GM23338 (cell line): ENCODE data around the gene RNF13. TPM values are rescaled to one million over a fixed set of nuclear protein-coding genes. Genes with fewer than 3 reads are reported as not detected.

Source experiments
- ATAC-seq: fragments of 200-7000 bp; cut with Tn5 transposase; 3 replicates; pipeline ENCODE4 v1.9.1; 2020
- DNase-seq: peaks from one replicate; pipeline ENCODE4 v3.0.0-alpha.2; 2015; ENCODE audit warnings: low spot score
- H2AFZ ChIP-seq: fragments of 200-600 bp; sonication (generic); 2 replicates; pipeline ENCODE4 v1.8.0; 2016; ENCODE audit warnings: antibody characterized with exemption, mild to moderate bottlenecking, moderate library complexity
- H3F3A ChIP-seq: fragments of 200-600 bp; sonication (generic); replicated peaks from 2 replicates; pipeline ENCODE4 v1.8.0; 2017; ENCODE audit warnings: antibody characterized with exemption, mixed run types, low read depth
- H3K27ac ChIP-seq: fragments of 200-600 bp; sonication (generic); 2 replicates; pipeline ENCODE4 v1.6.1; 2016; ENCODE audit warnings: low read depth
- H3K27me3 ChIP-seq: fragments of 200-600 bp; sonication (generic); 2 replicates; pipeline ENCODE4 v1.8.0; 2016; ENCODE audit warnings: mild to moderate bottlenecking, mixed run types, moderate library complexity; ENCODE audit not compliant: insufficient read depth
- H3K36me3 ChIP-seq: fragments of 200-600 bp; sonication (generic); 2 replicates; pipeline ENCODE4 v1.8.0; 2016; ENCODE audit warnings: mild to moderate bottlenecking; ENCODE audit not compliant: insufficient read depth
- H3K4me1 ChIP-seq: fragments of 200-600 bp; sonication (generic); 2 replicates; pipeline ENCODE4 v1.8.0; 2016; ENCODE audit warnings: mild to moderate bottlenecking, moderate library complexity; ENCODE audit not compliant: insufficient read depth
- H3K4me2 ChIP-seq: fragments of 200-600 bp; sonication (generic); 2 replicates; pipeline ENCODE4 v1.7.1; 2017; ENCODE audit warnings: mixed run types
- H3K4me3 ChIP-seq: fragments of 200-600 bp; sonication (generic); 2 replicates; pipeline ENCODE4 v1.6.1; 2016; ENCODE audit warnings: mixed run types
- H3K79me2 ChIP-seq: fragments of 200-600 bp; sonication (generic); replicated peaks from 2 replicates; pipeline ENCODE4 v1.8.0; 2017; ENCODE audit warnings: mild to moderate bottlenecking; ENCODE audit not compliant: insufficient read depth
- H3K9me2 ChIP-seq: fragments of 200-600 bp; sonication (generic); 2 replicates; pipeline ENCODE4 v1.8.0; 2017; ENCODE audit not compliant: insufficient read depth
- H4K20me1 ChIP-seq: fragments of 200-600 bp; sonication (generic); replicated peaks from 2 replicates; pipeline ENCODE4 v1.8.0; 2017; ENCODE audit warnings: mild to moderate bottlenecking; ENCODE audit not compliant: insufficient read depth
- H3K27ac Mint-ChIP-seq: 2 replicates; pipeline ENCODE4 v1.8.0; 2020; ENCODE audit warnings: inconsistent platforms, mild to moderate bottlenecking, moderate library complexity, mixed read lengths
- H3K27me3 Mint-ChIP-seq: 3 replicates; pipeline ENCODE4 v1.8.0; 2022; ENCODE audit warnings: low read depth, mild to moderate bottlenecking, moderate library complexity, mixed read lengths, inconsistent platforms; ENCODE audit not compliant: insufficient read depth, poor library complexity
- H3K36me3 Mint-ChIP-seq: 3 replicates; pipeline ENCODE4 v1.8.0; 2021; ENCODE audit warnings: low read depth, mild to moderate bottlenecking, inconsistent platforms, moderate library complexity, mixed read lengths
- H3K4me1 Mint-ChIP-seq: 3 replicates; pipeline ENCODE4 v1.8.0; 2020; ENCODE audit warnings: mild to moderate bottlenecking, inconsistent platforms, mixed read lengths
- H3K4me3 Mint-ChIP-seq: 3 replicates; pipeline ENCODE4 v1.8.0; 2021; ENCODE audit warnings: moderate library complexity, mild to moderate bottlenecking, inconsistent platforms, mixed read lengths
- H3K9me3 Mint-ChIP-seq: 3 replicates; pipeline ENCODE4 v1.8.0; 2020; ENCODE audit warnings: moderate library complexity, mild to moderate bottlenecking, inconsistent platforms, mixed read lengths
- CREB1 ChIP-seq: fragments of 250-450 bp; sonication (Bioruptor Pico); IDR thresholded peaks from 2 replicates; pipeline ENCODE4 v1.5.0; 2020; ENCODE audit warnings: low read depth, mild to moderate bottlenecking, moderate library complexity
- EZH2 ChIP-seq: fragments of 200-600 bp; sonication (generic); IDR thresholded peaks from one replicate; pipeline ENCODE4 v1.8.0; 2017; ENCODE audit warnings: antibody characterized with exemption, mild to moderate bottlenecking, low read depth; ENCODE audit not compliant: unreplicated experiment
- EZH2phosphoT487 ChIP-seq: fragments of 200-600 bp; sonication (generic); IDR thresholded peaks from one replicate; pipeline ENCODE4 v1.8.1; 2018; ENCODE audit warnings: antibody characterized with exemption; ENCODE audit not compliant: unreplicated experiment
- polyA plus RNA-seq: library from polyadenylated mRNA; unstranded; fragments of >200 nt; fragmentation: Nextera tagmentation; extraction: Ambion mirVana; gene quantifications from 2 replicates; pipeline ENCODE4 v1.2.1, GENCODE V29; 2016
- total RNA-seq: library from RNA; depleted of rRNA; stranded (reverse); fragments of >200 nt; shearing (Covaris generic); gene quantifications from 2 replicates; pipeline ENCODE4 v1.2.3, GENCODE V29; 2014
- TF ChIP-seq, protein P1 (sequence below), 2 experiments: fragments of 200-600 bp in 1 of 2; sonication (generic) in 1 of 2; conservative IDR thresholded peaks; 2 replicates each; pipeline versions ENCODE4 v1.5.1 to v1.6.1; 2016 to 2017; ENCODE audit warnings: antibody characterized with exemption in 2 of 2, low read depth in 2 of 2, mild to moderate bottlenecking in 2 of 2, moderate library complexity in 1 of 2
- TF ChIP-seq, protein P2 (sequence below): IDR thresholded peaks from 2 replicates; pipeline ENCODE4 v1.6.1; 2016; ENCODE audit warnings: antibody characterized with exemption

RNF13 gene
- total and polyA plus RNA-seq, 2 experiments from 2014 or later, result 46.3 to 101 TPM

DNA sequence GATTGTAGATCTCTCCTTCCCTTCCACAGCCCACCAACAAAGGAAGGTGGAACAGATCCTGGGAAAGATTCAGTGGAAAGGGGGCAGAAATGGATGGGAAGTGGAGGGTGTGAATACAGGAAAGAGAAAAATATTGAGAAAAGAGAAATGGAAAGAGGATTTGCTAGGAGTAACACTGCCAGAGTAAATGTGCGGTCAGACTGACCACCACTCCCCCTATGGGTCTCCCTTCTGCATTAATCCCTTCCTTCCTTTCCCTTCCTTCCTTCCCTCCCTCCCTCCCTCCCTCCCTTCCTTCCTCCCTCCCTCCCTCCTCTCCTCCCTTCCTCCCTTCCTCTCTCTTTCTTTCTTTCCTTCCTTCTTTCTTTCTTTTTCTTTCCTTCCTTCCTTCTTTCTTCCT is 48.7 kb upstream of the RNF13 start:
- no peaks in the 10 kb centered on the region for H3K36me3 ChIP-seq
- H3K27me3 ChIP-seq, result no peaks in the 10 kb centered on the region
- no peaks in the 10 kb centered on the region for H3K4me1 ChIP-seq
- no peak overlapping the region for H3K4me2 ChIP-seq
- H3K9me2 ChIP-seq, result no peaks in the 10 kb centered on the region
- H3K4me3 ChIP-seq, result no peak overlapping the region
- no peaks in the 10 kb centered on the region for H3F3A ChIP-seq
- peaks cover 2% of the 10 kb centered on the region; the same call in 2 of the 3 replicates for H3K4me1 Mint-ChIP-seq
- H3K27me3 Mint-ChIP-seq, result peaks cover 3% of the 10 kb centered on the region
- H3K9me3 Mint-ChIP-seq, result no peaks in the 10 kb centered on the region
- H3K79me2 ChIP-seq, result no peaks in the 10 kb centered on the region
- ATAC-seq, result peak; percentile 33; the same call in 1 of the 3 replicates
- H2AFZ ChIP-seq, result peak overlapping the region; percentile 40; the same call in 1 of the 2 replicates
- H3K27ac Mint-ChIP-seq, result no peak overlapping the region
- H3K27ac ChIP-seq, result no peak overlapping the region
- TF ChIP-seq EZH2phosphoT487 (no peak), CREB1 (CRISPR knock-in tag) (no peak), EZH2 (no peak)
- TF ChIP-seq, protein P1, sequence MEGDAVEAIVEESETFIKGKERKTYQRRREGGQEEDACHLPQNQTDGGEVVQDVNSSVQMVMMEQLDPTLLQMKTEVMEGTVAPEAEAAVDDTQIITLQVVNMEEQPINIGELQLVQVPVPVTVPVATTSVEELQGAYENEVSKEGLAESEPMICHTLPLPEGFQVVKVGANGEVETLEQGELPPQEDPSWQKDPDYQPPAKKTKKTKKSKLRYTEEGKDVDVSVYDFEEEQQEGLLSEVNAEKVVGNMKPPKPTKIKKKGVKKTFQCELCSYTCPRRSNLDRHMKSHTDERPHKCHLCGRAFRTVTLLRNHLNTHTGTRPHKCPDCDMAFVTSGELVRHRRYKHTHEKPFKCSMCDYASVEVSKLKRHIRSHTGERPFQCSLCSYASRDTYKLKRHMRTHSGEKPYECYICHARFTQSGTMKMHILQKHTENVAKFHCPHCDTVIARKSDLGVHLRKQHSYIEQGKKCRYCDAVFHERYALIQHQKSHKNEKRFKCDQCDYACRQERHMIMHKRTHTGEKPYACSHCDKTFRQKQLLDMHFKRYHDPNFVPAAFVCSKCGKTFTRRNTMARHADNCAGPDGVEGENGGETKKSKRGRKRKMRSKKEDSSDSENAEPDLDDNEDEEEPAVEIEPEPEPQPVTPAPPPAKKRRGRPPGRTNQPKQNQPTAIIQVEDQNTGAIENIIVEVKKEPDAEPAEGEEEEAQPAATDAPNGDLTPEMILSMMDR (conservative IDR thresholded peaks at IDR 0.05; ENCODE audit: low read depth in 2 of 2), result peak in 1 of 2 experiments; percentile 30; a peak in 1 of 4 replicates
- H3K4me3 Mint-ChIP-seq, result no peak overlapping the region
- peak; percentile 11 for DNase-seq
- H4K20me1 ChIP-seq, result no peaks in the 10 kb centered on the region
- no peaks in the 10 kb centered on the region for H3K36me3 Mint-ChIP-seq

DNA sequence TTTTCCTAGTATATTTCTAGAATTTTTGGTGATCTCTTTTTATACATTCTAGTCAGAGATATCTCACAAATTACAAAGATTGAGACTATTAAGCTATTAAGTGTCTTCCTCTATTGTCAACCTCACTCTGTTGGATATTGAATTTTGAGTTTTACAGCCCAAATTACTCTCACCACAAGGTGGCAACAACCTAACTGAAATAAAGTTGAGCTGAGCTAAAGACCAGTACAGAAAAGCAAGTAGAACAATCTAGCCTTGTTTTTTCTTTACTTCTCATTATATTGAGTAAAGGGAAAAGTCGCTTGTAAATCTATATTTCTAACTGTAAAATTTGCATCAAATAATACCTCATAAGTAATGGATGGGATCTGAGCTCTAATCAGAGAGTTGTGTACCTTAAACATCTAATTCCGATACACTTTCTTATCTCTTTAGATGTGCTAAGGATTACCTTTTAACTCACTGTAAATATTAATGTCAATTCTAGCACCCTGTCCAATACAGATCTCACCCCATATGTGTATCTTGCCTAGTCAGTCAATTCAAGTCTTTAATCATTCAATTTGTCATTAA is 47.2 kb upstream of the RNF13 start:
- no peaks in the 10 kb centered on the region for H3K36me3 ChIP-seq
- peak; percentile 61 for ATAC-seq

More for the DNA sequence above, 47.2 kb upstream of the RNF13 start:
- H3K4me1 ChIP-seq, result no peaks in the 10 kb centered on the region
- Mint-ChIP-seq H3K4me3 (no peak overlapping the region), H3K4me1 (peaks cover 2% of the 10 kb centered on the region; the same call in 2 of the 3 replicates), H3K9me3 (no peaks in the 10 kb centered on the region), H3K27me3 (peaks cover 3% of the 10 kb centered on the region), H3K36me3 (no peaks in the 10 kb centered on the region), H3K27ac (no peak overlapping the region)
- H4K20me1 ChIP-seq, result no peaks in the 10 kb centered on the region
- H3F3A ChIP-seq, result no peaks in the 10 kb centered on the region
- no peaks in the 10 kb centered on the region for H3K79me2 ChIP-seq
- no peak overlapping the region for H3K4me3 ChIP-seq
- H3K27me3 ChIP-seq, result no peaks in the 10 kb centered on the region
- no peaks in the 10 kb centered on the region for H3K9me2 ChIP-seq
- H3K27ac ChIP-seq, result no peak overlapping the region
- no peak overlapping the region for H2AFZ ChIP-seq
- TF ChIP-seq, protein P2, sequence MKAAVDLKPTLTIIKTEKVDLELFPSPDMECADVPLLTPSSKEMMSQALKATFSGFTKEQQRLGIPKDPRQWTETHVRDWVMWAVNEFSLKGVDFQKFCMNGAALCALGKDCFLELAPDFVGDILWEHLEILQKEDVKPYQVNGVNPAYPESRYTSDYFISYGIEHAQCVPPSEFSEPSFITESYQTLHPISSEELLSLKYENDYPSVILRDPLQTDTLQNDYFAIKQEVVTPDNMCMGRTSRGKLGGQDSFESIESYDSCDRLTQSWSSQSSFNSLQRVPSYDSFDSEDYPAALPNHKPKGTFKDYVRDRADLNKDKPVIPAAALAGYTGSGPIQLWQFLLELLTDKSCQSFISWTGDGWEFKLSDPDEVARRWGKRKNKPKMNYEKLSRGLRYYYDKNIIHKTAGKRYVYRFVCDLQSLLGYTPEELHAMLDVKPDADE, result no peak
- TF ChIP-seq, protein P1 (conservative IDR thresholded peaks at IDR 0.05; ENCODE audit: low read depth in 2 of 2), result peak; percentile 69 to 74
- DNase-seq, result peak; percentile 55
- H3K4me2 ChIP-seq, result no peak overlapping the region
